SH-SY5Y (cell line): Measurements from ENCODE around the gene BAZ2B.

Source experiments
- GATA2 ChIP-seq: IDR thresholded peaks from 2 replicates; pipeline ENCODE4 v1.6.1; 2011; ENCODE audit warnings: mild to moderate bottlenecking, low read depth, low read length
- GATA3 ChIP-seq: IDR thresholded peaks from 2 replicates; pipeline ENCODE4 v1.6.1; 2011; ENCODE audit warnings: low read depth, mild to moderate bottlenecking, low read length, moderate library complexity

GRCh38 chr2:159647667-159648066, 31.3 kb upstream of the BAZ2B start:
- no peak for TF ChIP-seq GATA3
- TF ChIP-seq GATA2, result no peak
